SK-N-MC (cell line): Measurements from ENCODE around the gene LOXL3.

ENCODE experiments used
- DNase-seq: peaks from one replicate; pipeline ENCODE4 v3.0.0-alpha.2; 2011; ENCODE audit warnings: low read depth, low spot score
- H3K27ac ChIP-seq: fragments of 200-600 bp; sonication (generic); 2 replicates; pipeline ENCODE4 v1.5.1; 2016; ENCODE audit warnings: mixed run types
- H3K36me3 ChIP-seq: fragments of 200-600 bp; sonication (generic); 2 replicates; pipeline ENCODE4 v1.6.1; 2017; ENCODE audit warnings: antibody characterized with exemption, low read length, mixed read lengths; ENCODE audit not compliant: insufficient read depth
- H3K4me3 ChIP-seq: fragments of 200-600 bp; sonication (generic); 2 replicates; pipeline ENCODE4 v1.5.1; 2016
- H3K9ac ChIP-seq: fragments of 200-600 bp; sonication (generic); 2 replicates; pipeline ENCODE4 v1.8.0; 2017; ENCODE audit warnings: mixed run types, mixed read lengths; ENCODE audit not compliant: insufficient read length
- H3K9me3 ChIP-seq: fragments of 200-600 bp; sonication (generic); 2 replicates; pipeline ENCODE4 v1.6.1; 2017; ENCODE audit warnings: low read depth, mild to moderate bottlenecking, antibody characterized with exemption, low read length, moderate library complexity, mixed read lengths
- EZH2 ChIP-seq: fragments of 200-600 bp; sonication (generic); IDR thresholded peaks from one replicate; pipeline ENCODE4 v1.6.1; 2017; ENCODE audit warnings: antibody characterized with exemption
- FOXP2 ChIP-seq: optimal IDR thresholded peaks from 2 replicates; pipeline ENCODE3; 2011; ENCODE audit warnings: mild to moderate bottlenecking, moderate library complexity; ENCODE audit not compliant: insufficient read depth; ENCODE audit errors: extremely low read length, control extremely low read depth
- POLR2AphosphoS5 ChIP-seq: IDR thresholded peaks from 2 replicates; pipeline ENCODE4 v1.6.1; 2012; ENCODE audit warnings: mild to moderate bottlenecking, low read depth, low read length, borderline replicate concordance

LOXL3 gene

GRCh38 chr2:74553892-74554819 lies at the start of gene LOXL3, which contains the start of gene DOK1:
Gene LOXL3, minus strand, starts transcription at chr2:74553942. Its CDS starts 1,308 bp downstream, at chr2:74552634.
Gene DOK1, plus strand, starts transcription at chr2:74554720. Its CDS starts 35 bp downstream, at chr2:74554755.
- DNase-seq = no peak
- Histone ChIP-seq H3K9ac (no peak within 1 kb of the TSS), H3K27ac (no peak within 1 kb of the TSS), H3K36me3 (no peaks in the 10 kb centered on the region), H3K4me3 (peak within 1 kb of the TSS; percentile 76), H3K9me3 (no peaks in the 10 kb centered on the region)
- TF ChIP-seq EZH2 (no peak), POLR2AphosphoS5 (0 out of 2 replicates have a peak, but pooled peaks have one; percentile 22)

- Histone ChIP-seq H3K4me3 (no peak overlapping the region), H3K27ac (no peak overlapping the region), H3K9ac (no peak overlapping the region), H3K36me3 (no peaks in the 10 kb centered on the region), H3K9me3 (no peaks in the 10 kb centered on the region)
- TF ChIP-seq FOXP2 (no peak), POLR2AphosphoS5 (no peak), EZH2 (no peak)
- no peak for DNase-seq
These were observed 49.0 kb upstream of the LOXL3 start for GRCh38 chr2:74602586-74603281.

- Histone ChIP-seq H3K9ac (no peak overlapping the region), H3K4me3 (no peak overlapping the region), H3K27ac (no peak overlapping the region), H3K36me3 (no peaks in the 10 kb centered on the region), H3K9me3 (no peaks in the 10 kb centered on the region)
- DNase-seq = no peak
- TF ChIP-seq POLR2AphosphoS5 (no peak), EZH2 (no peak), FOXP2 (no peak)
These were observed 45.9 kb upstream of the LOXL3 start for GRCh38 chr2:74599676-74600075.

DNA sequence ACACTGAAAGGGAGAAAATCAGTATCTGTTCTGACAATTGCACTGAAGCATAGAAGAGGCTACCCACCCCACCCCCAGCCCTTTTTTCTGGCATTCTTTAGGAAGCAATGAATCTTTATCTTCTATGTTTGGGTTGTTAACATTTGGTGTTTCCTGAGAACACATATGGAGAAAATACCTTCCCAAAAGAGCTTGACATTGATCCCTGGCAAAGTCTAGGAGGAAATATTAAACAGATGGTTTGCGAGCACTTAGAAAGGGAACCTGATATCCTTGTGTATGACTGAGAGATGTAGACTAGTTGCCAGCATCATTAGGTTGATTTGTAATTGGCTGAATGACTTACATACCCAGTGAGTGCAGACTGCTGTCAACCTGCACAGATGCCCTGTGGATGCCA lies 43.7 kb upstream of the LOXL3 start:
- Histone ChIP-seq H3K27ac (no peak overlapping the region), H3K4me3 (no peak overlapping the region), H3K9ac (no peak overlapping the region), H3K9me3 (no peaks in the 10 kb centered on the region), H3K36me3 (no peaks in the 10 kb centered on the region)
- DNase-seq = no peak
- no peak for TF ChIP-seq EZH2
- TF ChIP-seq POLR2AphosphoS5 = no peak
- TF ChIP-seq FOXP2 = no peak

GRCh38 chr2:74596584-74596983 lies 42.8 kb upstream of the LOXL3 start:
- H3K9me3 ChIP-seq = no peaks in the 10 kb centered on the region

GRCh38 chr2:74593826-74594772 lies 40.4 kb upstream of the LOXL3 start:
- H3K27ac ChIP-seq = no peak overlapping the region
- H3K36me3 ChIP-seq = no peaks in the 10 kb centered on the region
- DNase-seq = no peak
- no peak for TF ChIP-seq FOXP2
- no peak for TF ChIP-seq EZH2
- no peak for TF ChIP-seq POLR2AphosphoS5
- no peak overlapping the region for H3K4me3 ChIP-seq
- no peaks in the 10 kb centered on the region for H3K9me3 ChIP-seq
- H3K9ac ChIP-seq = no peak overlapping the region

More at GRCh38 chr2:74596584-74596983, 42.8 kb upstream of the LOXL3 start:
- Histone ChIP-seq H3K9ac (no peak overlapping the region), H3K27ac (no peak overlapping the region), H3K36me3 (no peaks in the 10 kb centered on the region), H3K4me3 (no peak overlapping the region)
- DNase-seq = no peak
- TF ChIP-seq FOXP2 = no peak
- no peak for TF ChIP-seq EZH2
- TF ChIP-seq POLR2AphosphoS5 = no peak

GRCh38 chr2:74588664-74589063 lies 34.9 kb upstream of the LOXL3 start:
- Histone ChIP-seq H3K9ac (no peak overlapping the region), H3K9me3 (no peaks in the 10 kb centered on the region), H3K4me3 (no peak overlapping the region), H3K27ac (no peak overlapping the region), H3K36me3 (no peaks in the 10 kb centered on the region)
- TF ChIP-seq FOXP2 = no peak
- no peak for TF ChIP-seq EZH2
- no peak for TF ChIP-seq POLR2AphosphoS5
- no peak for DNase-seq
